ENCODE results near the gene NAALADL2. TPM values are rescaled to one million over a fixed set of nuclear protein-coding genes. Genes with fewer than 3 reads are reported as not detected.

NAALADL2 gene
- total RNA-seq, 1 donor from 2014 or later, result 11.5 TPM

DNA sequence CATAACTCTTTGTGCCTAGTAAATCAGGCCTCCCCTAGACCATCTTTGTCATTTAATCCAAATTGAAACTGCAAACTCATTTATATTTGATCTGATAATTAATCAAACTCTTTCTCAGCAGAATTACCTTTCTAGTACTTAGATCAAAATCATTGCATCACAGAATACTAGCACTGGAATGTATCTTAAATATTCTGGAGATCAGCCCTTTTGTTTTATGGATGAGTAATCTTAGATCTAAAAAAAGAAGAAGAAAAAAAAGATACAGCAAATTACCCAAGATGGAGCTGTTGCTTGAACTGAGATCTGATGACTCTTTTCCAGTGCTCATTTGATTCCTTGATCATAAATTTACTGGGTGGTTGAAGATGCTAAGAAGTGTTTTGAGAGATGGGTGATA, 47.9 kb downstream of the NAALADL2 start:
- Histone ChIP-seq H3K27ac (no peak overlapping the region), H3F3A (ENCODE audit: low read depth) (no peaks in the 10 kb centered on the region), H3K4me1 (no peaks in the 10 kb centered on the region), H3K36me3 (no peaks in the 10 kb centered on the region), H3K9me3 (ENCODE audit: low read depth) (no peaks in the 10 kb centered on the region), H3K4me3 (no peak overlapping the region), H3K4me2 (no peak overlapping the region), H3K27me3 (no peaks in the 10 kb centered on the region), H2AFZ (replicated peaks) (no peak overlapping the region), H4K20me1 (ENCODE audit: low read depth) (no peaks in the 10 kb centered on the region), H3K9ac (no peak overlapping the region), H3K79me2 (ENCODE audit: low read depth) (no peaks in the 10 kb centered on the region)
- Mint-ChIP-seq H3K27ac (no peak overlapping the region), H3K4me1 (no peaks in the 10 kb centered on the region), H3K4me3 (no peak overlapping the region), H3K9me3 (no peaks in the 10 kb centered on the region), H3K27me3 (ENCODE audit: insufficient read depth, low read depth) (no peaks in the 10 kb centered on the region), H3K36me3 (no peaks in the 10 kb centered on the region)
- DNase-seq (ENCODE audit: low spot score), result no peak
- TF ChIP-seq EZH2 (IDR thresholded peaks at IDR 0.05), result no peak
- TF ChIP-seq, protein P1, sequence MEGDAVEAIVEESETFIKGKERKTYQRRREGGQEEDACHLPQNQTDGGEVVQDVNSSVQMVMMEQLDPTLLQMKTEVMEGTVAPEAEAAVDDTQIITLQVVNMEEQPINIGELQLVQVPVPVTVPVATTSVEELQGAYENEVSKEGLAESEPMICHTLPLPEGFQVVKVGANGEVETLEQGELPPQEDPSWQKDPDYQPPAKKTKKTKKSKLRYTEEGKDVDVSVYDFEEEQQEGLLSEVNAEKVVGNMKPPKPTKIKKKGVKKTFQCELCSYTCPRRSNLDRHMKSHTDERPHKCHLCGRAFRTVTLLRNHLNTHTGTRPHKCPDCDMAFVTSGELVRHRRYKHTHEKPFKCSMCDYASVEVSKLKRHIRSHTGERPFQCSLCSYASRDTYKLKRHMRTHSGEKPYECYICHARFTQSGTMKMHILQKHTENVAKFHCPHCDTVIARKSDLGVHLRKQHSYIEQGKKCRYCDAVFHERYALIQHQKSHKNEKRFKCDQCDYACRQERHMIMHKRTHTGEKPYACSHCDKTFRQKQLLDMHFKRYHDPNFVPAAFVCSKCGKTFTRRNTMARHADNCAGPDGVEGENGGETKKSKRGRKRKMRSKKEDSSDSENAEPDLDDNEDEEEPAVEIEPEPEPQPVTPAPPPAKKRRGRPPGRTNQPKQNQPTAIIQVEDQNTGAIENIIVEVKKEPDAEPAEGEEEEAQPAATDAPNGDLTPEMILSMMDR (IDR thresholded peaks at IDR 0.05), result no peak
- TF ChIP-seq EZH2phosphoT487 (IDR thresholded peaks at IDR 0.05), result no peak

DNA sequence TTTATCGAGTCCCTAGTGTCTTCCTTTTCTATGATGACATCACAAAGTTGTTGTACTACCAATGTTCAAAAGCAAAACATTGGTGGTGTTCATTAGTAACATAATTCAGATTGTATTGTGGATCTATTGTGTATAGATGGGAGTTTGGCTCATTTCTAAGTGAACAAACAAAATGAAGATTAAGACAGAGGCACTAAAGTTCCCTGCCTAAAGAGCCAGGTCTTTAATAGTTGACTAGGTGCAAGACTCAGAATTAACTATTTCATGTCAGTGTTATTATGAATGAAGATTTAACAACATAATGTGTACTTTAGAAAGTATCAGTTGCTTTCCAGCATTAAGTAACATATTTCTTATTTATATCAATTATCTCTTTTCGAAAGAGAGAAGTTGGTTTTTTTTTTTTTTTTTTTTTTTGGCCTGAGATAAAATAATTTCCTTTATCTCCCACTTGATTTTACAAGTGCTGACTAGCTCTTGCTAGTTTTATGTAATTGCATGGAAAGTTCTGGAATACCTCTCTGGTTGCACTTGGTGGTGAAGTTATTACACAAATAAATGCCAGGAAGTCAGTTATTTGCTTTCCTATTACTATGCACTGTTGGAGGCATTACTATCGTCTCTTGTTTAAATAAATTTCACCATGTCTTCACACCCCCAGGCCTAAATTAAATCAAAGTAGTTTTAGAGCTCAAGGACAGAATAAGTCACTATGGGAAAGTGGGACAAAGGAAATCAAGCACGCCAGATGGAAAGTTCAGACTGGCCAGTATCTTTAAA, 48.7 kb downstream of the NAALADL2 start:
- Mint-ChIP-seq H3K4me3 (no peak overlapping the region), H3K9me3 (no peaks in the 10 kb centered on the region), H3K27me3 (ENCODE audit: insufficient read depth, low read depth) (no peaks in the 10 kb centered on the region), H3K36me3 (no peaks in the 10 kb centered on the region), H3K4me1 (no peaks in the 10 kb centered on the region), H3K27ac (no peak overlapping the region)
- TF ChIP-seq EZH2phosphoT487 (IDR thresholded peaks at IDR 0.05), result no peak
- TF ChIP-seq EZH2 (IDR thresholded peaks at IDR 0.05), result no peak
- TF ChIP-seq, protein P1 (IDR thresholded peaks at IDR 0.05), result no peak
- no peak for DNase-seq (ENCODE audit: low spot score)
- no peaks in the 10 kb centered on the region for H3K9me3 ChIP-seq (ENCODE audit: low read depth)
- no peaks in the 10 kb centered on the region for H3K36me3 ChIP-seq
- no peak overlapping the region for H3K4me3 ChIP-seq
- H4K20me1 ChIP-seq (ENCODE audit: low read depth), result no peaks in the 10 kb centered on the region
- H3K27ac ChIP-seq, result no peak overlapping the region
- no peak overlapping the region for H3K4me2 ChIP-seq
- H3K9ac ChIP-seq, result no peak overlapping the region
- H3K79me2 ChIP-seq (ENCODE audit: low read depth), result no peaks in the 10 kb centered on the region
- H3K27me3 ChIP-seq, result no peaks in the 10 kb centered on the region
- H3K4me1 ChIP-seq, result no peaks in the 10 kb centered on the region
- H2AFZ ChIP-seq (replicated peaks), result no peak overlapping the region
- H3F3A ChIP-seq (ENCODE audit: low read depth), result no peaks in the 10 kb centered on the region

DNA sequence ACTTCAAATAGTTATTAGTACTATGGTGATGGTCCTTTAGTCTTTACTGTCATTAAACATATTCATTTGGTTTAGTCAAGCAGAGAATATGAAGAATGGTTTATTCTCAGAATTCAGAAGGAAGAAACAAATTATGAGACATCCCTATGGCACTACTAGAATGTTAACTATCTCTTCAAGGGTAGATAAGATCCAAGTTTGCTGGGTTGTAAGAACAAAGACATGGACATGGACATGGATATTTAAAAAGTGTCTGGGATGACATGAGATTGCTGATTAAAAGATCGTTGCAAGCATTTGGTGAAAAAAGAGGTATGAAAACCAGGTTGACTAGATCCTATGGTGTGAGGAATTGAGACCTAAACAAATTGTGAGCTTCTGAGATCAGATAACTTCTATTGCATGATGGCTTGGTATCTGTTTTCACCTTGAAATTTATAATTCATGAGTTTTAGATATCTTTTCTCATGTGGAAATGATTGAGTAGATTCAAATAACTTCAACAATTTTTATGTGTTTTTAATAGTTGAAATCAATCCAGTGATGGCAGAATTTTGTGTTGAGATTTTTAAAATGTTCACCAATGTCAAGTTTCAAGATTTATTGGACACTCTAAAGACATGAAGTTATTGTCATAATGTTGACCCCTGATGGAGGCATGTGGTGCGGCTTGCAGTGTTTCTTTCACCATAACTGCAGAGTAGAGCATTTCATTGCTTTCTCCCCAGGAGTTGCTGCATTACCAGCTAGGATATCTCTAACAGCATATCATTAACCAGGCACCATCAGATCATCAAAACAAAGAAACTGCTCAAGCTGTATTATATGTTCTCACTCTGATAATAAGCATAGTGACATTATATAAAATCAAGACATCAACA, 72.6 kb downstream of the NAALADL2 start:
- H3K27me3 Mint-ChIP-seq (ENCODE audit: insufficient read depth, low read depth), result no peaks in the 10 kb centered on the region
- no peak overlapping the region for H3K9ac ChIP-seq
- no peak overlapping the region for H3K4me2 ChIP-seq
- H3K27ac Mint-ChIP-seq, result no peak overlapping the region
- H3K9me3 ChIP-seq (ENCODE audit: low read depth), result no peaks in the 10 kb centered on the region
- TF ChIP-seq, protein P1 (IDR thresholded peaks at IDR 0.05), result no peak
- TF ChIP-seq EZH2 (IDR thresholded peaks at IDR 0.05), result no peak
- H3F3A ChIP-seq (ENCODE audit: low read depth), result no peaks in the 10 kb centered on the region
- H3K4me1 ChIP-seq, result no peaks in the 10 kb centered on the region
- H3K9me3 Mint-ChIP-seq, result peaks cover 2% of the 10 kb centered on the region
- H3K27me3 ChIP-seq, result no peaks in the 10 kb centered on the region
- no peak overlapping the region for H3K27ac ChIP-seq
- no peaks in the 10 kb centered on the region for H4K20me1 ChIP-seq (ENCODE audit: low read depth)
- DNase-seq (ENCODE audit: low spot score), result no peak
- peaks cover 2% of the 10 kb centered on the region for H3K4me1 Mint-ChIP-seq
- H3K4me3 ChIP-seq, result no peak overlapping the region
- H3K79me2 ChIP-seq (ENCODE audit: low read depth), result no peaks in the 10 kb centered on the region
- peaks cover 1% of the 10 kb centered on the region for H3K36me3 Mint-ChIP-seq
- no peak overlapping the region for H3K4me3 Mint-ChIP-seq
- no peak overlapping the region for H2AFZ ChIP-seq (replicated peaks)
- H3K36me3 ChIP-seq, result no peaks in the 10 kb centered on the region

Measured in neural progenitor cell (in vitro differentiated cells).